ENCODE data around the gene KCNN1.

GRCh38 chr19:17966129-17966483 lies 801 bp upstream of the KCNN1 start:
- no peak for TF ChIP-seq CTCF (IDR thresholded peaks at IDR 0.05 in 8 of 11, conservative IDR thresholded peaks at IDR 0.05 in 3 of 11)
- TF ChIP-seq POLR2A (IDR thresholded peaks at IDR 0.05), result no peak
- no peak for TF ChIP-seq POLR2AphosphoS5 (IDR thresholded peaks at IDR 0.05)

Measured in spleen (tissue), 7 donors.